NB4 (cell line): ENCODE results near the gene AGAP1.

ENCODE experiments used
- CTCF ChIP-seq: IDR thresholded peaks from one replicate; pipeline ENCODE4 v1.5.1; 2012; ENCODE audit warnings: low read depth, low read length
- POLR2A ChIP-seq: IDR thresholded peaks from 2 replicates; pipeline ENCODE4 v1.6.1; 2011; ENCODE audit warnings: mild to moderate bottlenecking; ENCODE audit not compliant: insufficient read length; ENCODE audit errors: extremely low read depth

GRCh38 chr2:235958221-235958930, 464.5 kb downstream of the AGAP1 start:
- TF ChIP-seq CTCF (no peak), POLR2A (no peak)
